Hepatocyte (in vitro differentiated cells): ENCODE data around the gene OLFM1.

Experiments used
- CTCF ChIP-seq: fragments of 200-600 bp; sonication (generic); IDR thresholded peaks from 2 replicates; pipeline ENCODE4 v1.5.1; 2016; ENCODE audit warnings: antibody characterized with exemption, mild to moderate bottlenecking; ENCODE audit not compliant: poor library complexity
- EZH2 ChIP-seq: fragments of 200-600 bp; sonication (generic); IDR thresholded peaks from 2 replicates; pipeline ENCODE4 v1.6.1; 2016; ENCODE audit warnings: antibody characterized with exemption, mild to moderate bottlenecking, borderline replicate concordance
- EZH2phosphoT487 ChIP-seq: fragments of 200-600 bp; sonication (generic); IDR thresholded peaks from one replicate; pipeline ENCODE4 v1.6.1; 2018; ENCODE audit warnings: antibody characterized with exemption, mild to moderate bottlenecking, low read depth, moderate library complexity; ENCODE audit not compliant: unreplicated experiment, severe bottlenecking

- TF ChIP-seq CTCF (no peak), EZH2 (no peak), EZH2phosphoT487 (no peak)
Observed at GRCh38 chr9:135166565-135166964, 79.1 kb downstream of the OLFM1 start.
